Measurements from ENCODE around the gene KCNMA1.
"Not testable (repeated sequence)": the region's sequence is repeated elsewhere in the genome, so short reads cannot be mapped to it uniquely, and the experiment has no call there.

KCNMA1 gene

GRCh38 chr10:77526868-77527617 lies 110.6 kb downstream of the KCNMA1 start:
- no peak overlapping the region for H3K4me3 ChIP-seq (ENCODE audit: low read depth, low read length)
- in situ Hi-C loops (cut with HindIII; ENCODE audit: low sequenced_read_pairs) = no loop called here
- no peak for DNase-seq (ENCODE audit: low read depth, low spot score)
- TF ChIP-seq CTCF (IDR thresholded peaks at IDR 0.05; ENCODE audit: low read depth, low read length) = no peak

- no peak overlapping the region for H3K4me3 ChIP-seq (ENCODE audit: low read depth, low read length)
- in situ Hi-C loops (cut with HindIII; ENCODE audit: low sequenced_read_pairs) = no loop called here
- no peak for TF ChIP-seq CTCF (IDR thresholded peaks at IDR 0.05; ENCODE audit: low read depth, low read length)
- peak; percentile 87 for DNase-seq (ENCODE audit: low read depth, low spot score)
These were observed 113.3 kb downstream of the KCNMA1 start for GRCh38 chr10:77524281-77524711.

GRCh38 chr10:77522268-77522809 lies 115.3 kb downstream of the KCNMA1 start:
- in situ Hi-C loops (cut with HindIII; ENCODE audit: low sequenced_read_pairs) = no loop called here
- no peak overlapping the region for H3K4me3 ChIP-seq (ENCODE audit: low read depth, low read length)
- TF ChIP-seq CTCF (IDR thresholded peaks at IDR 0.05; ENCODE audit: low read depth, low read length) = no peak
- no peak for DNase-seq (ENCODE audit: low read depth, low spot score)

GRCh38 chr10:77520995-77521394 lies 116.6 kb downstream of the KCNMA1 start:
- no peak for TF ChIP-seq CTCF (IDR thresholded peaks at IDR 0.05; ENCODE audit: low read depth, low read length)
- in situ Hi-C loops (cut with HindIII; ENCODE audit: low sequenced_read_pairs) = no loop called here
- no peak for DNase-seq (ENCODE audit: low read depth, low spot score)
- H3K4me3 ChIP-seq (ENCODE audit: low read depth, low read length) = no peak overlapping the region

GRCh38 chr10:77520290-77520689 lies 117.3 kb downstream of the KCNMA1 start:
- in situ Hi-C loops (cut with HindIII; ENCODE audit: low sequenced_read_pairs) = no loop called here
- H3K4me3 ChIP-seq (ENCODE audit: low read depth, low read length) = no peak overlapping the region
- TF ChIP-seq CTCF (IDR thresholded peaks at IDR 0.05; ENCODE audit: low read depth, low read length) = no peak
- no peak for DNase-seq (ENCODE audit: low read depth, low spot score)

GRCh38 chr10:77519791-77520190 lies 117.8 kb downstream of the KCNMA1 start:
- DNase-seq (ENCODE audit: low read depth, low spot score); H3K4me3 ChIP-seq (ENCODE audit: low read depth, low read length); in situ Hi-C loops (cut with HindIII; ENCODE audit: low sequenced_read_pairs): not testable (repeated sequence)

- in situ Hi-C loops (cut with HindIII; ENCODE audit: low sequenced_read_pairs) = no loop called here
- no peak for DNase-seq (ENCODE audit: low read depth, low spot score)
- H3K4me3 ChIP-seq (ENCODE audit: low read depth, low read length) = no peak overlapping the region
- no peak for TF ChIP-seq CTCF (IDR thresholded peaks at IDR 0.05; ENCODE audit: low read depth, low read length)
These were observed 118.7 kb downstream of the KCNMA1 start for GRCh38 chr10:77518910-77519274.
